Breast epithelium (tissue), 4 donors: Measurements from ENCODE around the gene EID2B. TPM values are rescaled to one million over a fixed set of nuclear protein-coding genes. Genes with fewer than 3 reads are reported as not detected.

Experiments
- DNase-seq, 2 donors: peaks; one replicate each; pipeline ENCODE4 v3.0.0-alpha.2; 2019; ENCODE audit warnings: low spot score in 2 of 2
- H3K27ac ChIP-seq, 2 donors: fragments of 200-600 bp; sonication (generic) in 1 of 2; one replicate each; pipeline ENCODE4 v1.5.1; 2016 to 2019; ENCODE audit warnings: mild to moderate bottlenecking in 1 of 2
- H3K27me3 ChIP-seq, 2 donors: fragments of 200-600 bp; sonication (generic) in 1 of 2; one replicate each; pipeline versions ENCODE4 v1.5.1 to v1.6.0; 2017 to 2019; ENCODE audit warnings: control low read depth in 1 of 2, mild to moderate bottlenecking in 1 of 2
- H3K36me3 ChIP-seq: fragments of 200-600 bp; one replicate; pipeline ENCODE4 v1.5.1; 2019
- H3K4me1 ChIP-seq, 2 donors: fragments of 200-600 bp; sonication (generic); one replicate each; pipeline ENCODE4 v1.5.1; 2016 to 2019; ENCODE audit warnings: control low read depth in 1 of 2
- H3K4me3 ChIP-seq, 3 donors: fragments of 200-600 bp; sonication (generic); 1 replicate in 2 of 3; 2 replicates in 1 of 3; pipeline ENCODE4 v1.5.1; 2016 to 2019; ENCODE audit warnings: mild to moderate bottlenecking in 3 of 3, moderate library complexity in 2 of 3
- H3K9me3 ChIP-seq, 2 donors: fragments of 200-600 bp; sonication (generic) in 1 of 2; one replicate each; pipeline ENCODE4 v1.5.1; 2016 to 2019; ENCODE audit warnings: control low read depth in 1 of 2
- POLR2A ChIP-seq: fragments of 450-650 bp; IDR thresholded peaks from one replicate; pipeline ENCODE4 v1.6.1; 2016; ENCODE audit warnings: antibody characterized with exemption, mild to moderate bottlenecking, moderate library complexity
- POLR2AphosphoS5 ChIP-seq, 3 donors: sonication (generic); formaldehyde crosslinking; IDR thresholded peaks; one replicate each; pipeline ENCODE4 v1.6.1; 2017; ENCODE audit warnings: antibody characterized with exemption in 3 of 3
- intact Hi-C: fragments of 100-400 bp; cut with DNase I; formaldehyde crosslinking; loops from one replicate; pipeline ENCODE4 v1.15.1; 2023; ENCODE audit warnings: low total_unique reads
- total RNA-seq, 3 donors: library from RNA; depleted of rRNA; stranded (reverse); fragments of >200 nt; gene quantifications; one replicate each; pipeline ENCODE4 v1.1.0, GENCODE V29; 2016
- TF ChIP-seq, protein P1 (sequence below), 3 donors: fragments of 450-650 bp; IDR thresholded peaks; one replicate each; pipeline ENCODE4 v1.5.1; 2016 to 2017; ENCODE audit warnings: antibody characterized with exemption in 3 of 3, mild to moderate bottlenecking in 3 of 3, moderate library complexity in 3 of 3

The EID2B gene
- total RNA-seq, 3 donors from 2014 or later, result 3.4 to 5.6 (median 4.3) TPM

DNA sequence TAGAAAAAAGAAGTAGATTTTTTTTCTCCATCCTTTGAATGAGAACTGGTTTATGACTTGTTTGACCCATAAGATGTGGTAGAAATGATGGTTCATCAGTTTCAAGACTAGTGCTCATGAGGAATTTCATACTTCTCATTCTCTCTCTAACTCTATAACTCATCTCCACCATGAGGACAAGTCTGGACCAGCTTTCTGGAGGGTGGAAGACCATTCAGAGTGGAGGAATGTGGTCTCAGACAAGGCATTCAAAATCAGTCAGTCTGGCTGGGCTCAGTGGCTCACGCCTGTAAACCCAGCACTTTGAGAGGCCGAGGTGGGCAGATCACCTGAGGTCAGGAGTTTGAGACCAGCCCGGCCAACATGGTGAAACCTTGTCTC is 10.8 kb upstream of the EID2B start:
- intact Hi-C loops, result no loop called here
- Histone ChIP-seq H3K4me3 (no peak overlapping the region), H3K4me1 (peaks cover 0 to 7% of the 10 kb centered on the region in 2 donors), H3K27ac (no peak overlapping the region), H3K9me3 (no peaks in the 10 kb centered on the region), H3K27me3 (no peaks in the 10 kb centered on the region), H3K36me3 (no peaks in the 10 kb centered on the region)
- TF ChIP-seq, protein P1, sequence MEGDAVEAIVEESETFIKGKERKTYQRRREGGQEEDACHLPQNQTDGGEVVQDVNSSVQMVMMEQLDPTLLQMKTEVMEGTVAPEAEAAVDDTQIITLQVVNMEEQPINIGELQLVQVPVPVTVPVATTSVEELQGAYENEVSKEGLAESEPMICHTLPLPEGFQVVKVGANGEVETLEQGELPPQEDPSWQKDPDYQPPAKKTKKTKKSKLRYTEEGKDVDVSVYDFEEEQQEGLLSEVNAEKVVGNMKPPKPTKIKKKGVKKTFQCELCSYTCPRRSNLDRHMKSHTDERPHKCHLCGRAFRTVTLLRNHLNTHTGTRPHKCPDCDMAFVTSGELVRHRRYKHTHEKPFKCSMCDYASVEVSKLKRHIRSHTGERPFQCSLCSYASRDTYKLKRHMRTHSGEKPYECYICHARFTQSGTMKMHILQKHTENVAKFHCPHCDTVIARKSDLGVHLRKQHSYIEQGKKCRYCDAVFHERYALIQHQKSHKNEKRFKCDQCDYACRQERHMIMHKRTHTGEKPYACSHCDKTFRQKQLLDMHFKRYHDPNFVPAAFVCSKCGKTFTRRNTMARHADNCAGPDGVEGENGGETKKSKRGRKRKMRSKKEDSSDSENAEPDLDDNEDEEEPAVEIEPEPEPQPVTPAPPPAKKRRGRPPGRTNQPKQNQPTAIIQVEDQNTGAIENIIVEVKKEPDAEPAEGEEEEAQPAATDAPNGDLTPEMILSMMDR (IDR thresholded peaks at IDR 0.05), result no peak
- TF ChIP-seq POLR2A, result no peak
- no peak for TF ChIP-seq POLR2AphosphoS5 (IDR thresholded peaks at IDR 0.05)
- no peak for DNase-seq

DNA sequence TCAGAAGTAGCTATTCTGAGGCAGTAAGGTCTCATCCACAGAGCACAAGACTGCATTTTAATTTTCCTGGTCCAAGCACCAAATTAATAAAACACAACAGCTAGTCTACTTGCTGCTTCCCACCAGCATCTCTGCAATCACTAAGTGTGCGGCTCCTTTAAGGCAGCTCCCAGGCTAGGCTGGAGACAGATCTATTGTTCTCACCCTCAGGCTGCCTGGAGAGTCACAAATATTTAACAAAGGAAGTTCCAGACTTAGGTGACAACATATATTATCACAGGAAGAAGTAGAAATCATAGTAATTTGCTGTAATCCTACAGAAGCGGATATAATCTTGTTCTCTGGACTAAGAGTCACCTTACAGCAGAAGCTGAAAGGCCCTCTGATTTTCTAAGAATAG is 9.6 kb upstream of the EID2B start:
- no peak for DNase-seq
- no peaks in the 10 kb centered on the region for H3K36me3 ChIP-seq
- H3K4me3 ChIP-seq, result no peak overlapping the region
- H3K4me1 ChIP-seq, result peaks cover 0 to 10% of the 10 kb centered on the region in 2 donors
- intact Hi-C loops, result no loop called here
- H3K27me3 ChIP-seq, result no peaks in the 10 kb centered on the region
- no peak overlapping the region for H3K27ac ChIP-seq
- TF ChIP-seq POLR2AphosphoS5 (IDR thresholded peaks at IDR 0.05) (no peak), POLR2A (no peak)
- TF ChIP-seq, protein P1 (IDR thresholded peaks at IDR 0.05), result no peak
- H3K9me3 ChIP-seq, result no peaks in the 10 kb centered on the region

DNA sequence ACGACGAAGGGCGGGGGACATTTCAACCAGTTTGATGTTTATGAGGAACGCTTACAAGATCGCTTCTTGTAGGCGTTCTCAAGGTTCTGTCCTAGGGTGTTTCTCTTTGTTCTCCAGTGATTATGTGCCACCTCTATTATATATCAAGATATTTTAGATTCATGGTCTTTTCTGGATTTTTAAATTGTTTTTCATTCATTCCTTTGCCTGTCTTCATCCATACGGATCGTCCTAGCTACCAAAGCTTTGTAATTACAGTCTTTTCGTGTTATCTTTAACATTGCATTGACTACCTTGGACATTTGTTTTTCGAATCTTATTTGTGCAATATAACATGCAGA is 7.7 kb upstream of the EID2B start:
- no peaks in the 10 kb centered on the region for H3K9me3 ChIP-seq
- intact Hi-C loops, result no loop called here
- H3K27ac ChIP-seq, result peak overlapping the region in 1 of 2 donors; percentile 93
- H3K36me3 ChIP-seq, result no peaks in the 10 kb centered on the region
- peak overlapping the region; percentile 66 to 83 (median 74) for H3K4me3 ChIP-seq
- H3K27me3 ChIP-seq, result no peaks in the 10 kb centered on the region
- TF ChIP-seq, protein P1 (IDR thresholded peaks at IDR 0.05), result no peak
- TF ChIP-seq POLR2A, result no peak
- no peak for TF ChIP-seq POLR2AphosphoS5 (IDR thresholded peaks at IDR 0.05)
- peaks cover 0 to 10% of the 10 kb centered on the region in 2 donors for H3K4me1 ChIP-seq
- no peak for DNase-seq

DNA sequence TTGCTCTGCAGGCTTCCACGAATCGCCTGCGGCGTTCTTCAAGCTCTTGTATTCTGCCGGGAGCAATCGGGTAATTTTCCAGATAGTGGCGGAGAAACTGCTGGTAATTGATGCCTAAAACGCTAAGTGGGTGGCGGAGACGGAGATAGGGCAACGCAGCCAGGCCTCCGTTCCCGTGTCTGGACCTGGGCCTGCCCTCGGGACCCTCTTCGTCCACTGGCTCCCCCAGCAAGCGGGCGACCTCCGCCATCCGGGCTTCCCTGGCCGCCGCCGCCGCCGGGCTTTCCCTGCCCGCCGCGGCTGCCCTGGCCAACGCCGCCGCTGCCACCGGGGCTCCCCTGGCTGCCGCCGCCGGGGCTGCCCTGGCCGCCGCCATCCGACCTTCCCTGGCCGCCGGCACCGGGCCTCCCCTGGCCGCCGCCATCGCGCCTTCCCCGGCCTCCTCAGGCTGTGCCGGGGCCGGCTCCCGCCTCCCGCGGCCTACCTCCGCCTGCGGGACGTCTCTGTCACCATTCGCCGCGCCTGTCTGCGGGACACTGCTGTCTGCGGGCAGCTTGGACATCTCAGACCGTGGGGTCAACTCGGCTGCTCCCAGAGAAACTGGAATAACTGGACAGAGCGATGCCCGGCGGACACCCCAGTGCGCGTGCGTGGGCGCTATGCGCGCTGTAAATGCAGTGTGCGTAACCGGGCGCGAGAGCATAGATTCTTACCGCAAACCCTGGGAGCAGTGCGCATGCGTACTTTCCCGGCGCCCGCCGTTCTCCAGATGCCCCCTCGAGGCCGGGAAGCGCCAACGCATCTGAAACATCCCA is 7.1 kb upstream of the EID2B start, which contains the start of gene EID2:
Gene EID2, minus strand, starts transcription at position 644 of the 815 bp plus-strand sequence. Its CDS starts 82 bp downstream, at position 562.
- TF ChIP-seq, protein P1 (IDR thresholded peaks at IDR 0.05), result peak; percentile 67 to 89 (median 77)
- TF ChIP-seq POLR2AphosphoS5 (IDR thresholded peaks at IDR 0.05) (peak; percentile 70 to 90 (median 87)), POLR2A (peak; percentile 58)

DNA sequence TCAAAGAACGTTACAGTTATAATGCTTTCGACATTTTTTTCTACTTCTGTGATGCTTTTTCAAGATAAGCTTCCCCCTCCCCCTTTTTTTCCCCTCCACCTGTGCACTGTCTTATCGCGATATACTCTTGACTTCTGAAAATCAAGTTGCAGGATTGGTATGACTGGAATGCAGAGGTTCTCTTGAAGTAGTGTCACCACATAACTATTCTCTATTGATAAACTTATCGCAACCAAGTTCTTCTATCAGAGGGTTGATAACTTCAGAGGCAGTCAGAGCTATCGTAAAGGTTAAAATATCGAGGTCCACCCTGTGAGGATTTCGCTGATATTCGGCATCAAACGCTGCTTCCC is 6.5 kb upstream of the EID2B start:
- intact Hi-C loops, result no loop called here
- TF ChIP-seq, protein P1 (IDR thresholded peaks at IDR 0.05), result no peak
- no peak for TF ChIP-seq POLR2AphosphoS5 (IDR thresholded peaks at IDR 0.05)
- no peak for TF ChIP-seq POLR2A
- Histone ChIP-seq H3K4me3 (peak overlapping the region; percentile 66 to 83 (median 74)), H3K4me1 (peaks cover 0 to 10% of the 10 kb centered on the region in 2 donors), H3K9me3 (no peaks in the 10 kb centered on the region), H3K27me3 (no peaks in the 10 kb centered on the region), H3K27ac (peak overlapping the region; percentile 93 to 94), H3K36me3 (no peaks in the 10 kb centered on the region)
- DNase-seq, result no peak

More for the DNA sequence above, 7.1 kb upstream of the EID2B start, which contains the start of gene EID2:
- Histone ChIP-seq H3K4me1 (peaks cover 0 to 10% of the 10 kb centered on the region in 2 donors), H3K36me3 (no peaks in the 10 kb centered on the region), H3K27ac (peak within 1 kb of the TSS; percentile 93 to 94), H3K27me3 (no peaks in the 10 kb centered on the region), H3K9me3 (no peaks in the 10 kb centered on the region), H3K4me3 (peak within 1 kb of the TSS; percentile 66 to 83 (median 74))
- peak; percentile 91 to 97 for DNase-seq
- intact Hi-C loops, result no loop called here
